ENCODE results near the gene DCST2.

The DCST2 gene

GRCh38 chr1:155015527-155016230 is 17.9 kb downstream of the DCST2 start:
- Histone ChIP-seq H3K27me3 (ENCODE audit: control insufficient read depth, insufficient read depth, low read length) (no peaks in the 10 kb centered on the region), H3K36me3 (ENCODE audit: control insufficient read depth, insufficient read depth, low read length) (no peaks in the 10 kb centered on the region), H3K27ac (ENCODE audit: low read depth, low read length) (no peak overlapping the region), H3K4me1 (ENCODE audit: control insufficient read depth, insufficient read depth, low read length) (peaks cover 13% of the 10 kb centered on the region), H3K9ac (ENCODE audit: low read length) (no peak overlapping the region), H3K4me3 (ENCODE audit: low read length) (no peak overlapping the region)

- Histone ChIP-seq H3K9ac (ENCODE audit: low read length) (no peak overlapping the region), H3K27ac (ENCODE audit: low read depth, low read length) (no peak overlapping the region), H3K4me3 (ENCODE audit: low read length) (no peak overlapping the region), H3K27me3 (ENCODE audit: control insufficient read depth, insufficient read depth, low read length) (no peaks in the 10 kb centered on the region), H3K4me1 (ENCODE audit: control insufficient read depth, insufficient read depth, low read length) (peaks cover 13% of the 10 kb centered on the region), H3K36me3 (ENCODE audit: control insufficient read depth, insufficient read depth, low read length) (no peaks in the 10 kb centered on the region)
Measured at GRCh38 chr1:155014709-155015508, 18.7 kb downstream of the DCST2 start.

- Histone ChIP-seq H3K9ac (ENCODE audit: low read length) (no peak overlapping the region), H3K27ac (ENCODE audit: low read depth, low read length) (no peak overlapping the region), H3K36me3 (ENCODE audit: control insufficient read depth, insufficient read depth, low read length) (peaks cover 2% of the 10 kb centered on the region), H3K27me3 (ENCODE audit: control insufficient read depth, insufficient read depth, low read length) (no peaks in the 10 kb centered on the region), H3K4me1 (ENCODE audit: control insufficient read depth, insufficient read depth, low read length) (peaks cover 13% of the 10 kb centered on the region), H3K4me3 (ENCODE audit: low read length) (no peak overlapping the region)
Measured at GRCh38 chr1:155013632-155014031, 19.9 kb downstream of the DCST2 start.

GRCh38 chr1:155012776-155013602 is 20.6 kb downstream of the DCST2 start:
- no peak overlapping the region for H3K9ac ChIP-seq (ENCODE audit: low read length)
- peaks cover 2% of the 10 kb centered on the region for H3K36me3 ChIP-seq (ENCODE audit: control insufficient read depth, insufficient read depth, low read length)
- peak overlapping the region; percentile 58 for H3K27ac ChIP-seq (ENCODE audit: low read depth, low read length)
- peaks cover 13% of the 10 kb centered on the region for H3K4me1 ChIP-seq (ENCODE audit: control insufficient read depth, insufficient read depth, low read length)
- peak overlapping the region; percentile 13 for H3K4me3 ChIP-seq (ENCODE audit: low read length)
- H3K27me3 ChIP-seq (ENCODE audit: control insufficient read depth, insufficient read depth, low read length), result no peaks in the 10 kb centered on the region

GRCh38 chr1:155012026-155012546 is 21.5 kb downstream of the DCST2 start:
- H3K27ac ChIP-seq (ENCODE audit: low read depth, low read length), result peak overlapping the region; percentile 58
- H3K27me3 ChIP-seq (ENCODE audit: control insufficient read depth, insufficient read depth, low read length), result no peaks in the 10 kb centered on the region
- peak overlapping the region; percentile 29 for H3K9ac ChIP-seq (ENCODE audit: low read length)
- H3K4me1 ChIP-seq (ENCODE audit: control insufficient read depth, insufficient read depth, low read length), result peaks cover 14% of the 10 kb centered on the region
- peak overlapping the region; percentile 20 for H3K4me3 ChIP-seq (ENCODE audit: low read length)
- peaks cover 2% of the 10 kb centered on the region for H3K36me3 ChIP-seq (ENCODE audit: control insufficient read depth, insufficient read depth, low read length)

- peak overlapping the region; percentile 20 for H3K4me3 ChIP-seq (ENCODE audit: low read length)
- peak overlapping the region; percentile 58 for H3K27ac ChIP-seq (ENCODE audit: low read depth, low read length)
- no peaks in the 10 kb centered on the region for H3K27me3 ChIP-seq (ENCODE audit: control insufficient read depth, insufficient read depth, low read length)
- H3K4me1 ChIP-seq (ENCODE audit: control insufficient read depth, insufficient read depth, low read length), result peaks cover 14% of the 10 kb centered on the region
- peaks cover 2% of the 10 kb centered on the region for H3K36me3 ChIP-seq (ENCODE audit: control insufficient read depth, insufficient read depth, low read length)
- H3K9ac ChIP-seq (ENCODE audit: low read length), result no peak overlapping the region
Measured at GRCh38 chr1:155011437-155012025, 22.1 kb downstream of the DCST2 start.

- Histone ChIP-seq H3K27me3 (ENCODE audit: control insufficient read depth, insufficient read depth, low read length) (no peaks in the 10 kb centered on the region), H3K9ac (ENCODE audit: low read length) (no peak overlapping the region), H3K4me3 (ENCODE audit: low read length) (peak overlapping the region; percentile 21), H3K36me3 (ENCODE audit: control insufficient read depth, insufficient read depth, low read length) (peaks cover 6% of the 10 kb centered on the region), H3K27ac (ENCODE audit: low read depth, low read length) (peak overlapping the region; percentile 3), H3K4me1 (ENCODE audit: control insufficient read depth, insufficient read depth, low read length) (peaks cover 19% of the 10 kb centered on the region)
Measured at GRCh38 chr1:155011004-155011416, 22.6 kb downstream of the DCST2 start.

GRCh38 chr1:155010211-155010918 is 23.2 kb downstream of the DCST2 start:
- Histone ChIP-seq H3K27ac (ENCODE audit: low read depth, low read length) (no peak overlapping the region), H3K9ac (ENCODE audit: low read length) (no peak overlapping the region), H3K4me3 (ENCODE audit: low read length) (peak overlapping the region; percentile 47), H3K36me3 (ENCODE audit: control insufficient read depth, insufficient read depth, low read length) (peaks cover 6% of the 10 kb centered on the region), H3K4me1 (ENCODE audit: control insufficient read depth, insufficient read depth, low read length) (peaks cover 25% of the 10 kb centered on the region), H3K27me3 (ENCODE audit: control insufficient read depth, insufficient read depth, low read length) (no peaks in the 10 kb centered on the region)

GRCh38 chr1:155009742-155010141 is 23.8 kb downstream of the DCST2 start:
- Histone ChIP-seq H3K27ac (ENCODE audit: low read depth, low read length) (no peak overlapping the region), H3K36me3 (ENCODE audit: control insufficient read depth, insufficient read depth, low read length) (peaks cover 6% of the 10 kb centered on the region), H3K27me3 (ENCODE audit: control insufficient read depth, insufficient read depth, low read length) (no peaks in the 10 kb centered on the region), H3K9ac (ENCODE audit: low read length) (no peak overlapping the region), H3K4me3 (ENCODE audit: low read length) (peak overlapping the region; percentile 47), H3K4me1 (ENCODE audit: control insufficient read depth, insufficient read depth, low read length) (peaks cover 28% of the 10 kb centered on the region)

- Histone ChIP-seq H3K36me3 (ENCODE audit: control insufficient read depth, insufficient read depth, low read length) (peaks cover 6% of the 10 kb centered on the region), H3K9ac (ENCODE audit: low read length) (no peak overlapping the region), H3K27me3 (ENCODE audit: control insufficient read depth, insufficient read depth, low read length) (no peaks in the 10 kb centered on the region), H3K27ac (ENCODE audit: low read depth, low read length) (no peak overlapping the region), H3K4me3 (ENCODE audit: low read length) (peak overlapping the region; percentile 47), H3K4me1 (ENCODE audit: control insufficient read depth, insufficient read depth, low read length) (peaks cover 33% of the 10 kb centered on the region)
Measured at GRCh38 chr1:155009221-155009711, 24.3 kb downstream of the DCST2 start.
